PC-3 (cell line): ENCODE data around the gene CROCC. TPM values are rescaled to one million over a fixed set of nuclear protein-coding genes. Genes with fewer than 3 reads are reported as not detected.
A peak's percentile ranks its signal among the peaks of the same experiment; 100 is the strongest.

Source experiments
- ATAC-seq: fragments of 200-7000 bp; cut with Tn5 transposase; 2 replicates; pipeline ENCODE4 v1.9.1; 2020; ENCODE audit warnings: mild to moderate bottlenecking, moderate library complexity
- BruUV-seq: library from RNA; stranded (reverse); fragments of 400-500 nt; replicated peaks from 2 replicates; lab custom pipeline; 2021; lab: Mats Ljungman, UMichigan
- CTCF ChIA-PET: fragments of 300-600 bp; sonication (Branson Sonifier 250); formaldehyde crosslinking; loops from one replicate; lab custom pipeline; 2022; ENCODE audit warnings: antibody characterized with exemption; lab: Charles Lee
- POLR2A ChIA-PET: fragments of 300-600 bp; sonication (Branson Sonifier 250); formaldehyde crosslinking; loops from one replicate; lab custom pipeline; 2022; ENCODE audit warnings: antibody characterized with exemption; ENCODE audit not compliant: unreplicated experiment; lab: Charles Lee
- DNase-seq: peaks from one replicate; pipeline ENCODE4 v3.0.0-alpha.2; 2015
- H2AFZ ChIP-seq: fragments of 300-600 bp; sonication (generic); 2 replicates; pipeline ENCODE4 v1.6.0; 2016; ENCODE audit warnings: antibody characterized with exemption, low read length
- H3F3A ChIP-seq: fragments of 300-600 bp; sonication (generic); one replicate; pipeline ENCODE4 v1.6.0; 2017; ENCODE audit warnings: antibody characterized with exemption, low read length, control low read depth, mild to moderate bottlenecking; ENCODE audit not compliant: unreplicated experiment
- H3K27ac ChIP-seq: fragments of 300-600 bp; sonication (generic); 2 replicates; pipeline ENCODE4 v1.5.1; 2016; ENCODE audit warnings: mild to moderate bottlenecking, low read length
- H3K27me3 ChIP-seq: fragments of 300-600 bp; sonication (generic); 2 replicates; pipeline ENCODE4 v1.6.1; 2016; ENCODE audit warnings: low read length, mixed read lengths
- H3K36me3 ChIP-seq: fragments of 300-600 bp; sonication (generic); 2 replicates; pipeline ENCODE4 v1.6.1; 2016; ENCODE audit warnings: low read depth, mixed run types, low read length, mixed read lengths
- H3K4me1 ChIP-seq: fragments of 300-600 bp; sonication (generic); 2 replicates; pipeline ENCODE4 v1.5.1; 2016; ENCODE audit warnings: low read length; ENCODE audit not compliant: insufficient read depth
- H3K4me2 ChIP-seq: fragments of 300-600 bp; sonication (generic); 2 replicates; pipeline ENCODE4 v1.6.0; 2016; ENCODE audit warnings: low read length
- H3K4me3 ChIP-seq: fragments of 300-600 bp; sonication (generic); 2 replicates; pipeline ENCODE4 v1.5.1; 2016; ENCODE audit warnings: mild to moderate bottlenecking, low read length, mixed read lengths
- H3K79me2 ChIP-seq: fragments of 300-600 bp; sonication (generic); 2 replicates; pipeline ENCODE4 v1.6.1; 2017; ENCODE audit warnings: low read length, mixed read lengths
- H3K9ac ChIP-seq: fragments of 300-600 bp; sonication (generic); 2 replicates; pipeline ENCODE4 v1.6.0; 2016; ENCODE audit warnings: mild to moderate bottlenecking, low read length
- H3K9me2 ChIP-seq: fragments of 300-600 bp; sonication (generic); replicated peaks from 2 replicates; pipeline ENCODE4 v1.6.1; 2016; ENCODE audit warnings: mixed run types, low read length, mixed read lengths
- H3K9me3 ChIP-seq: fragments of 300-600 bp; sonication (generic); 2 replicates; pipeline ENCODE4 v1.6.1; 2016; ENCODE audit warnings: low read length, mixed read lengths
- H4K20me1 ChIP-seq: fragments of 300-600 bp; sonication (generic); 2 replicates; pipeline ENCODE4 v1.6.1; 2016; ENCODE audit warnings: low read length, mixed read lengths
- CTCF ChIP-seq: fragments of 300-600 bp; sonication (generic); conservative IDR thresholded peaks from 2 replicates; pipeline ENCODE4 v1.5.1; 2017; ENCODE audit warnings: antibody characterized with exemption, low read depth, mild to moderate bottlenecking, low read length
- EZH2 ChIP-seq: fragments of 300-600 bp; sonication (generic); IDR thresholded peaks from one replicate; pipeline ENCODE4 v1.6.1; 2017; ENCODE audit warnings: antibody characterized with exemption, mild to moderate bottlenecking, low read length; ENCODE audit not compliant: unreplicated experiment
- EZH2phosphoT487 ChIP-seq: fragments of 300-600 bp; sonication (generic); IDR thresholded peaks from 2 replicates; pipeline ENCODE4 v1.6.1; 2018; ENCODE audit warnings: mild to moderate bottlenecking, antibody characterized with exemption, low read length, borderline replicate concordance
- intact Hi-C: fragments of 100-400 bp; cut with micrococcal nuclease; formaldehyde crosslinking; loops from 2 replicates; pipeline ENCODE4 v1.9.0; 2023
- total RNA-seq: library from RNA; depleted of rRNA; stranded (reverse); fragments of >200 nt; gene quantifications from 2 replicates; pipeline ENCODE4 v1.2.3, GENCODE V29; 2014

The CROCC gene
- total RNA-seq, 1 experiment from 2014 or later: 24.6 TPM

- Histone ChIP-seq H3K4me1 (peaks cover 13% of the 10 kb centered on the region), H3K27me3 (no peaks in the 10 kb centered on the region), H3K79me2 (peaks cover 12% of the 10 kb centered on the region; the same call in 1 of the 2 replicates), H3K9me3 (no peaks in the 10 kb centered on the region), H3K4me2 (peak overlapping the region; percentile 99), H2AFZ (peak overlapping the region; percentile 83), H3K9ac (peak overlapping the region; percentile 77), H3K9me2 (no peaks in the 10 kb centered on the region), H3K27ac (no peak overlapping the region), H3K4me3 (peak overlapping the region; percentile 95), H3K36me3 (no peaks in the 10 kb centered on the region), H3F3A (no peaks in the 10 kb centered on the region), H4K20me1 (no peaks in the 10 kb centered on the region)
- CTCF ChIA-PET: no interaction called here
- intact Hi-C loops: no loop called here
- BruUV-seq: no TSS peak
- TF ChIP-seq EZH2: no peak
- TF ChIP-seq CTCF: no peak
- TF ChIP-seq EZH2phosphoT487: no peak
- ATAC-seq: peak; percentile 3; the same call in 1 of the 2 replicates
- POLR2A ChIA-PET: no interaction called here
- no peak for DNase-seq
Measured at GRCh38 chr1:17011092-17011438, 89.3 kb downstream of the CROCC start.

GRCh38 chr1:17011439-17012307, 89.9 kb downstream of the CROCC start, which contains the start of gene ATP13A2:
ATP13A2 (minus strand) TSS chr1:17011928; CDS start chr1:17011738, 190 bp downstream.
- H3K4me1 ChIP-seq: peaks cover 18% of the 10 kb centered on the region
- H4K20me1 ChIP-seq: no peaks in the 10 kb centered on the region
- H3K27me3 ChIP-seq: no peaks in the 10 kb centered on the region
- ChIA-PET CTCF (no interaction called here), POLR2A (interaction anchor here (0.6 kb wide), 1 partner anchor 106 kb away, joined by 3 read pairs; no protein-coding TSS in a partner anchor)
- H3K9me3 ChIP-seq: no peaks in the 10 kb centered on the region
- ATAC-seq (peak; percentile 96), DNase-seq (peak; percentile 90)
- H3K27ac ChIP-seq: no peak within 1 kb of the TSS
- peak within 1 kb of the TSS; percentile 95 for H3K4me3 ChIP-seq
- H3K4me2 ChIP-seq: peak within 1 kb of the TSS; percentile 99
- BruUV-seq: no TSS peak
- H3K9me2 ChIP-seq: no peaks in the 10 kb centered on the region
- no peaks in the 10 kb centered on the region for H3K36me3 ChIP-seq
- H3K79me2 ChIP-seq: peaks cover 12% of the 10 kb centered on the region; the same call in 1 of the 2 replicates
- peak within 1 kb of the TSS; percentile 77 for H3K9ac ChIP-seq
- peak within 1 kb of the TSS; percentile 95 for H2AFZ ChIP-seq
- H3F3A ChIP-seq: no peaks in the 10 kb centered on the region
- intact Hi-C loops: no loop called here
- no peak for TF ChIP-seq EZH2phosphoT487
- no peak for TF ChIP-seq CTCF
- TF ChIP-seq EZH2: no peak
